NOMO-1 (cell line): Measurements from ENCODE around the gene PGAP3.

Experiments used
- DNase-seq, 2 experiments: peaks; one replicate each; lab custom pipeline; 2025; ENCODE audit not compliant: unreplicated experiment in 2 of 2; lab: John Stamatoyannopoulos, UW

PGAP3 gene

DNA sequence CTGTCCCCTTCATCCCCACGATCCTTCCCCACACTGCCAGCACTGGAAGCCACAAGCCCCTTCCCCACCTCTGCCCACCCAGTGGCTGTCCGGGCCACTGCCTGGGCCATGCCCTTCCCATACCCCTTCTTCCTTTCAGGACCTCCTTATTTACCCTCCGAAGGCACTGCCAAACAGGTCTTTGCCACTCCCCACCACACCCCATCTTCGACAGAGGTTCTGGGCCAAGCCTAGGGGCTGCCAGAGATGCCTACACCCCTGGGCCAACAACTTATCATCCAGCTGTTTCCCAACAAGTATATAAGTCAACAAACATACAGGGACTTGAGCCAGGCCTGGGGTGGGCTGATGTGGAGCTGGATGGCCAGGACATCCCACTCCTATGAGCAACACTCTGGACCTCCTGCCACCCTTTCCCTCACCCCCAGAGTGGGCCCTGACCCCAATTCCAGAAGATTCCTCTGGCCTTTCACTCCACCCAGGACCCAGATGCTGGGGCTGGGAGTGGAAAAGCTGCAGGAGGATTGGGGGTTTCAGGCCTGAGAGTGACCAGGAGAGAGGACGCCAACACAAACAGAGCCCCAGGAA is 62.6 kb downstream of the PGAP3 start:
- DNase-seq: no peak

DNA sequence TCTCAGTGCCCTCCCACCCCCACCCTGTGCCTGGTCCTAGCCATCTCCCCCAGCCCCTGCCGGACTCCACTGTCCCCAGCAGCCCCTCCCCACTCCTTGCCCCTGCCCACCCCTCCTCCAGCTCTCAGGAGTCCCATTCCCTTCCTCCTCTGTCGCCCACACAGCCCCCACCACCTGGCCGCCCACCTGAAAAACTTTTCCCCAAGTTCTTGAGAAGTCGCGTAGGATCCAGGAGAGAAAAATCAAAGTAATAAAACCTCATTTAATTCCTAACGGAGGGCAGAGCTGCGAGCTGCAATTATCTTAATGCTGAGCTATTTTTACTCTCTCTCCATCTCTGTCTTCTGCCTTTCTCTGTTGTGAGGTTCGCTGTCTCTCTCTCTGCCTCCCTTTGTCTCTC is 63.5 kb downstream of the PGAP3 start:
- DNase-seq: no peak

GRCh38 chr17:39623356-39623950 is 64.4 kb downstream of the PGAP3 start:
- peak; percentile 53 to 73 for DNase-seq

GRCh38 chr17:39622380-39623006 is 65.4 kb downstream of the PGAP3 start:
- no peak for DNase-seq

GRCh38 chr17:39621523-39622379 is 66.1 kb downstream of the PGAP3 start:
- peak; percentile 29 to 76 for DNase-seq
